Non-pigmented ciliary epithelial cell (primary cell): ENCODE results near the gene EFHC1.
"Not testable (repeated sequence)": the region's sequence is repeated elsewhere in the genome, so short reads cannot be mapped to it uniquely, and the experiment has no call there.

Experiments used
- DNase-seq: peaks from one replicate; pipeline ENCODE4 v3.0.0-alpha.2; 2010; ENCODE audit warnings: low read depth

Gene EFHC1

DNA sequence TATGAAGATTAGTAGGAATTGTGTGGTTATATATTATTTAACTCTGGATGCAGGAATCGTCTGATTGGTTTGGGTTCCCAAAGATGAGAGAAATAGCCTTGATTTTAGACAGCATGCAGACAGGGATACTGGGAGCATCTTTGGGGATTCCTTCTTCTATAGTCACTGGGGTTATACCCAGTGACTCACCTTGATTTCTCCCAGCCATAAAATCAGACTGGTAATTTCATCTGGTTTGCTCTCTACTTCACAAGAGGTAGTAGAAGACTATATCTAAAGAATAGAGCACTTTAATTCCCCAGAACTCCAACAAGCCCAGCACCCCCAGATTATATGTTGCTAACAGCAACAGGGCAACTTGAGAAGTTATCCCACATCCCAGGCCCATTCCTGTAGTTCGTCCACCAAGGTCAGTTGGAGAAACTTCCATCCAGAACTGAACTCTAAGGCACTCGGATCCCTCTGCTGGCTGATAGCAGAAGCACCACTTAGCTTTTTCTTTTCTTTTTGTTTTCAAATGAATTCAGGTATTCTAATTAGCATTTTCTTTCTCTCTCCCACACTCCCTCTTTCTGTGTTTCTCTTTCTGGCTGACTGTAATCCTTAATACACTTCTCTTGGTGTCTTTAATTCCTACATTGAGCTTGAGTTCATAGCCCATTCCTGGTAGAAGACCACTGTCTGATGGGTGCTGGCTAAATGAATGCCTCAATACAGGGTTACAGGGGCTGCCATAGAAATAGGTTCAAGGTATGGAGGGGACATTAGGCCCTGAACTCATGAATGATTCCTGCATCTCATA, 20.4 kb upstream of the EFHC1 start:
- DNase-seq = no peak

DNA sequence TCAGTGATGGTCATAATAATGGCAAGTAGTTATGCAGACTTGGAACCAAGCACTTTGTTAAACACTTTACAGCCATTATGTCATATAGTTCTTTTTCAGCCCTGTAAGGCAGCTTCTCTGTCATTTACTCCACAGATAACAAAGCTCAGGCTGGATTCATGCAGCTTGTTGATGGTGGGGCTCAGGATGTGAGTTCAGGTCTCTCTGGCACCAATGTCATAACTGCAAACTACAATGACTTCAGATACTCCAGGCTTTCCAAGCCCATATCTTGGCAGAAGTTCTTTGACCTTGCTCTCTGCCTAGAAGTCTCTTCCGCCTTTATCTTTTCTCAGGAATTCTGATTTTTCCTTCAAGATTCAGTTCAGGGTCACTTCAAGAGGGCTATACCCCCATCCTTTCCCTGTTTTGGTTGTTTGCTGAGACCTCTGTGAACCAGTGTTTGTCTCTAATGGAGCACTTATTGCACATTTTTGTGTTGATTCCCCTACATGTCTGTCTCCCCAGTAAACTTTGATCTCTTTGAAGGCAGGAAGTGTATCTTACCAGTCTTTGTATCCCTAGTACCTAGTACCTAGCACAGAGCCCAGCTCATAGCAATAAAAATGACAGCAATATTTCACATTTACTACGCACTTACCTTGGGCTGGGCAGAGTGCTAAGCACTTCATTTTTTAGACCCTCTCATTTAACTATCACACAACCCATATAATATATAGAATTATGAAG, 19.7 kb upstream of the EFHC1 start:
- DNase-seq = no peak

DNA sequence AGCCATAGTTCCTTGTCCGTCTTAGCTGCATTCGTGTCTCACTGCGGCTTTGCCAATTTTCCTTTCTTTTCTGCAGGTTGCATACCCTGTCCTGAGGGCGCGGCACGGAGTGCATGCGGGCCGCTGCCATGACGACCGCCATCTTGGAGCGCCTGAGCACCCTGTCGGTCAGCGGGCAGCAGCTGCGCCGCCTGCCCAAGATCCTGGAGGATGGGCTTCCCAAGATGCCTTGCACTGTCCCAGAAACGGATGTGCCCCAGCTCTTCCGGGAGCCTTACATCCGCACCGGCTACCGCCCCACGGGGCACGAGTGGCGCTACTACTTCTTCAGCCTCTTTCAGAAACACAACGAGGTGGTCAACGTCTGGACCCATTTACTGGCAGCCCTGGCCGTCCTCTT, 17.1 kb upstream of the EFHC1 start:
- no peak for DNase-seq

DNA sequence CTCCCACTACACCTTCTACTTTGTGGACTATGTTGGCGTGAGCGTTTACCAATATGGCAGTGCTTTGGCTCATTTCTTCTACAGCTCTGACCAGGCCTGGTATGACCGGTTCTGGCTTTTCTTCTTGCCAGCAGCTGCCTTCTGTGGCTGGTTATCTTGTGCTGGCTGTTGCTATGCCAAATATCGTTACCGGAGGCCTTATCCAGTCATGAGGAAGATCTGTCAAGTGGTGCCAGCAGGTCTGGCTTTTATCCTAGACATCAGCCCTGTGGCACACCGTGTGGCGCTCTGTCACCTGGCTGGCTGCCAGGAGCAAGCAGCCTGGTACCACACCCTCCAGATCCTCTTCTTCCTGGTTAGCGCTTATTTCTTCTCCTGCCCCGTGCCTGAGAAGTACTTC, 16.5 kb upstream of the EFHC1 start:
- no peak for DNase-seq

DNA sequence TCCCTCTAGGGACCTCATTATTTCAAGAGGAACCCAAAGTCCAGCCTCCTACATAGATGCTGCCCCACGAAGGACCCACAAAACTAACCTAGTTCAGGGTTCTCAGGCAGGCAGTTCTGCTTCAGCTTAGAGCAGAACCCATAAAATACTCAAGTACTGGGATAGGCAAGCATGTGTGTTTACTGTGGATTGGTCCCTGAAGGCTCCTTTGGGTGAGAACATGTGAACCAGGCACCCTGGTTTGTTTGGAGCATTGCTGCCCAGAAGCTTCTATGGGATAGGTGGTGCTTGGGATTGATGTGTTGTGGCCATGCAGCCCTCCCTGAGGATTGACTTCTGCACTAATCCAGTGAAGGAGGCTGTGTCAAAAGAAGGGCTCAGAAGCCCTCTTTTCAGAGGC, 14.9 kb upstream of the EFHC1 start:
- DNase-seq = no peak

DNA sequence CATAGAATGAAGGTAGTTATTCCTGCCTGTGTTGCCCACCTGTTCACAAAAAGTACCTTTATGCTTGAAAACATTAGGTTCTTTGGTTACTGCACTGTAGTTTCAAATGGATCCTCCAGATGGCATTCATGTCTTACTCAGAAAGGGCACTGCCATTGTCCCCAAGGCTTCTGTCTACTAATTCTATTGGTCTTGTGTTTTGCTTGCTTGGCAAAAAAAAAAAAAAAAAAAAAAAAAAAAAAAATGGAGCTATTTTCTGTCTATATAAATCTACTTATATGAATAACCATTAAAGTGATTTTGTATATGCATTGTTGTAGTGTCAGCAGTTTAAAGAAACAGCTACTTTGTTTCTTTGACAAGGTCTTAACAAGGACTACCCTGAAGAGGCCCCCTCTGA, 12.7 kb upstream of the EFHC1 start:
- no peak for DNase-seq

DNA sequence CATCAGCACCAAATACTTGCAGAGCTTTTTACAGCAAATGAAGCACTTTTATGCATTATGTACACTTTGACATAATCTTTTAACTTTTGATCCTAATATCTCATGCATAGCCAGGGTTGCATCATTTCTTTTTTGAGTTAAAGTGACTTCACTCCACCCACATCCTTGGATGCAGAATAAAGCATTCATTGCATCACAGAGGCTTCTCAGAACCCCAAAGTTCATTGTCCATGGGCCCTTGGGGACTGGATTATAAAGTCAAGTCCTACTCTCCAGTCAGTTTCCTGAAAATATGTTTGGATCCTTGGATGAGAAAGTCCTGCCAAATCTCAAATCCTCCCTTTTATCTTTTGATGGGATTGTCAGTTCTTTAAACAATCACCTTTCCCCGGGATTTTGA, 10.6 kb upstream of the EFHC1 start:
- no peak for DNase-seq

DNA sequence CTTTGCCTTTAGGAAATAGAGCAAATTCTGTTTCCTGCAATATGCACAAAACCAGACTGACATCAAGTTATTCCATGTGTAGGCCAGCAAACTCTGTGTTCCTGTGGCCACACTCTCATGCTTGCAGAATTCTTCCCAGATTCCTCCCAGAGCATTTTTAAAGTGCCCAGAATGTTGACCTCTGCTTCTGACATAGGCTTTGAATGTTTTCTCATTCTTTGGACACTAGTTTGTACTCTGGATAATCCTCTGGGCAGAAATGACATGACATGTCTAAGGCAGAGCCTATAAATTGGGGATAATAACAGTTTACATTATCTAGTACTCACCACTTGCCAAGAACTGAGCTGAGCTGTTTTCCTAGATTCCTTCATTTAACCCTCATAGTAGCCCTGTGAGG, 9.2 kb upstream of the EFHC1 start:
- no peak for DNase-seq

DNA sequence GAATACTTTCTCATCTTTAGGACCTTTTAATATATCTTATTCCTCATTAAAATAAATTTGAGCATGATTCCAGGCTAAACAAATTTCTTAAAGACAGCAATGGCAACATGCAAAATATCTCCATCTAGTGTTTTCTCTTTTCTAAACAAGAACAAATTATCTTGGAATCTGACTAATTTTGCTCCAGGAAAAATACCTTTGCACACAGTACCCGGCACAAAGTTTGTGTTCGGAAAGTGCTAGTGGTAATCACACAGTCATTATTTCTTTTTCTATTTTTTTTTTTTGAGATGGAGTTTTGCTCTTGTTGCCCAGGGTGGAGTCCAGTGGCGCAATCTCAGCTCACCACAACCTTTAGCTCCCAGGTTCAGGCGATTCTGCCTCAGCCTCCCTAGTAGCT, 8.2 kb upstream of the EFHC1 start:
- no peak for DNase-seq

DNA sequence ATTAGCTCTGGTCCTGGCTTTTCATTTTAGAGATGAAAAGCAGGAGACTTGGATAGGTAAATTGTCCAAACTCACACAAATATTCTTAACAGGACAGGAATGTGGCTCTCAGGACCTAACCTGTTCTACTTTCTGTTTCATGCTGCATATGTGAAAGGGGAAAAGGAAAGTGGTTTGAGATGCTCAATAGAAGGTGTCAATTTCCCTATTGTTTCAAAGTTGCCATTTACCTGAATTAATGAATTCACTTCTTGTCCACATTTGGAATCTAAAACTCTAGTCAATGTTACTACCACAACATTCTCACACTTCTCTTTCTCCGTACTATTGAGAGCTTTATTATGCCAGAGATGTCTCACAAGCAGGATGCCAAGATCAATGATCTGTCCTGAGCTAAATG, 4.8 kb upstream of the EFHC1 start:
- no peak for DNase-seq

DNA sequence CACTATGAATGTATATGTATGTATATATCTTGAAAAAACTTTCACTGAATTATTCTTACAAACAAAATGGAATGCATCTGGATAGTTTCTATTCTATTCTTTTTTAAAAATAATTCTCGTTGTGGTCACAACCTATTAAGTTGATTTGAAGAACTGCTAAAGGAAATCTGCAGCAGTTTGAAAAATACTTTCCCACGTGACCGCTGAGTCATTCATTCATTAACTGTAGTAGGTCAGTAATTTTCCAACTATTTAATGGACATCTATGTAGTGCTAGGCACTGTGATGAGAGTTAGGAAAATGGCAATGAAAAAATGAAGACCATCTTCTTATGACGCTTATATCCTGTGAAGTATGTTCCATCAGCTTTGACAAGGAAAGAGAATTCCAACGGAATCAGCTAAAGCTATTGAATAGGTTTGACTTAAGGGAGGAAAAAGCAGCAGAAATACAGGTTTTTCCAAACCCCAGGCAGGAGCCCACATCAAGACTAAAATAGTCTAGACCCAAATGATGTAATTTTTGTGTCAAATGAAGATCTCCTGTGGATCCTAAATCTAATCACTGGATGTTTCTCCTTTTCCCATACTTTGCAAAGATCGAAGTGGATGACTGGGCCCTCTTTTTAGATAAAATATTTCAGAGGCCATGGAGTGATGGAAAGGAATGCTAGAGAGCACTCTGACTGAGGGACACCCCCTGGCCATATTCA, 4.1 kb upstream of the EFHC1 start:
- no peak for DNase-seq

DNA sequence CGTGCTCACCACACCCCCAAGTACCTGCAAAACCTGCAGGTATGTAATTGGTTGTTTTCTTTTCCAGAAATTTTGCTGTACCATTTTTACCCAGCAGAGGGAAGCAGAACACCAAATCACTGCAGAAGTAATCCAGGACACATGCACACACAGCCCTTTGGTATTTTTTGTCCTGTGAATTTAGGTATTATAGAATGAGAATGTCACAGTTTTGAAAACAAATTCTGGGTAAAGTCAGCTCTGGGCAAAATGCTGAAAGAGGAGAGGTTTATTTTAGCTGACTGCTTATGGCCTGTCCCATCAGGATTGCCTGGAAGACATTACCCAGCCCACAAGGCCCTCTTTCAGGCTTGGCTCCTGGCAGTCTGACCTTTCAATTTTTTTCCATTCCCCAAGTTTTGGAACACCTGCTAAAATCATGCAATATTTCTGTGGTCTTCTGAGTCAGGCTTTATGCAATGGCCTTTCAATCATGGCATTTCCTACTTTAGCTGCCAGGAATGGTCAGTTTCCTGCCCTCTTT, 3.5 kb upstream of the EFHC1 start:
- no peak for DNase-seq

DNA sequence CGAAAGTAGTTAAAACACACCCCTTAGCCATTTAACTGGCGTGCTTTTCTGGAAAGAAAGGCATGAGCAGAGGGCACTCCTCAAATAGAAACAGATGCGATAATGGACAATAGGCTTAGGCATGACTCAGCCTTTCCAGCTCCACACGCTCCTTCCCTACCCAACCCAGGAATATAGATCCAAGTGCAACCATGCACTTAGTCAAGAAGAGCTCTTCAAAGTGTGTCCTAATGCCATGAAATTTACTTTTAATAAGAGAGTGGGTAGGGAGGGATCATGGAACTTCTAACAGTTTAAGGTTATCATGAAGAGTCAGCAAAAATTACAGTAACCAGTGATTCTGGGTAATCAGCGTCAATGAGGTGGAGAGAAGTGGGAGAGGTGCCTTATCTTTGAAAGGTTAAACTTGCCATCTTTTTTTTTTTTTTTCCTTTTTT, 2.4 kb upstream of the EFHC1 start:
- DNase-seq = peak; percentile 70

DNA sequence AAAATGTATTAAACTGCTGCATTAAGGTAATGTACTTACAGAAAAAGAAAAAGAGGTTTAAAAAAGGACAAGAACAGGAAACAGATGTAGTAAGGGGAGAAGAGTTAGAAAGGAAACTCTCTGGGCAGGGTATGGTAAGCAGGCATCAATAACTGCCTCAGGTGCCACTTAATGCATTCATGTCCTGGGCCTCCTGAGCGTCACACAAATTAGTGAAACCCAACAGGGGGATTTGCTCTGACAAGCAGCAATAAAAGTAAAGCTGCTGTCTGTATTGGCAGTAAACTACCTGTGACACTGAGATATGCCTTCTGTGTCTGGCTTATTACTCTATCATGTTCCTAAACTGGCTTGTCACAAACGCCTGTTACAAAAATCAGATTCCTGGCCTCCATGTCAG, 1.5 kb upstream of the EFHC1 start:
- DNase-seq = no peak

DNA sequence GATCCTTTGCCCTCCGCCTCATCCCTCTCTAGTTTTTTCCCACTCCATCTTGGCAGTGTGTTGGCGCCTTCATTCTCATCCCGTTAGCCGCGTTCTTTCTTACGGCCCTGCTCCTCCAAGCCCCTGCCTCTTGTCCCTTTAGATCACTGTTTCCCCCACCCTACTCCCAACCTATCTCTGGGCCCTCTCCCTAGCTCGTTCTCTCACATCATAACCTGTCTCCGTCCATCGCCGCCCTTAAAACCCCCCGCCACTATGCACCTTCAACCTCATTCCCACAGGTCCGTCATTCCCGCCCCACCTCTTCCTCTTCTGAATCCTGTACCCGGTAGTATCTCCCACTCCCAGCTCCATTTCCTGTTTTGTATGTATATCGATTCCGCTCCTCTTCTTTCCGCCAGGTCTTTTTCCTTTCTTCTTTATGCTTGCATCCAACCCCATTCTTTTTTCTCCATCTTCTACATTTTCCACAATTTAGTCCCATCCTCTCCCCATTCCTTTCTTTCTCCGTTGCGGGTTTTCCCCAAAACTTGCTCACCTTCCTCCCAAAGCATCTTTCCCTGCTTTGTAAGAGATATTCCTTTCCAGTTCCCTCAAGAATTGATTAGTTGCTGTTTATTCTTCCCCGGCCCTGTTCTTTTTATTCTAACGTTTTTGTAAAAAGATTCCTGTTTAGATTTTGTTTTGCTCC, 671 bp downstream of the EFHC1 start:
- no peak for DNase-seq

DNA sequence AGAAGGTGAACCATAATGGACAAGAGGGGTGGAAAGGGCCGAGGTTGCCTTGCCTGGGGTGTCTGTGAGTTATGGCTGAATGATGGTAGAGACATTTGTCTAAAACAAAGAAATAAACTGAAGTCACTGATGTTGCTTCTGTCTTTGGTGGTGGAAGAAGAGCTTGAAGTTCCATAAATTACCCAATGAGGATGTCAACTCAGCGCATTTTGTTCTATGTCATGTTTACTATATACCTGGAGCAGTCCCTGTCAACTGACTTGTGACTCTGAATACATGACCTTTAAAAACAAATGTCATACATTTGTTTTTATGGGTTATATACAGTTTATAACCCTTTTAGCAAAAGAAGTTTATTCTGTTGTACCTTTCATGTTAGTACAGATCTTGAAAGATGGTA, 2.0 kb downstream of the EFHC1 start:
- DNase-seq = no peak

DNA sequence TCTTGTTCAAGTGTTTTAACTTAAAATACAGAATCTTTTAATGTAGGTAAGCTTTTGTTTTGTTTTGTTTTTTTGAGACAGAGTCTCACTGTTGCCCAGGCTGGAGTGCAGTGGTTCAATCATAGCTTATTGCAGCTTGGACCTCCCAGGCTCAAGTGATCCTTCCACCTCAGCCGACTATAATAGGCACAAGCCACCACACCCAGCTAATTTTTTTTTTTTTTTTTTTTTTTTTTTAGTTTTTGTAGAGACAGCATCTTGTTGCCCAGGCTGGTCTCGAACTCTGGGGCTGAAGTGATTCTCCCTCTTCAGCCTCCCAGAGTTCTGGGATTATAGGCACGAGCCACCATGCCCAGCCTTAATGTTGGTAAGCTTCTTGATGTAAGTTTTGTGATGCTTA, 3.3 kb downstream of the EFHC1 start:
- no peak for DNase-seq

DNA sequence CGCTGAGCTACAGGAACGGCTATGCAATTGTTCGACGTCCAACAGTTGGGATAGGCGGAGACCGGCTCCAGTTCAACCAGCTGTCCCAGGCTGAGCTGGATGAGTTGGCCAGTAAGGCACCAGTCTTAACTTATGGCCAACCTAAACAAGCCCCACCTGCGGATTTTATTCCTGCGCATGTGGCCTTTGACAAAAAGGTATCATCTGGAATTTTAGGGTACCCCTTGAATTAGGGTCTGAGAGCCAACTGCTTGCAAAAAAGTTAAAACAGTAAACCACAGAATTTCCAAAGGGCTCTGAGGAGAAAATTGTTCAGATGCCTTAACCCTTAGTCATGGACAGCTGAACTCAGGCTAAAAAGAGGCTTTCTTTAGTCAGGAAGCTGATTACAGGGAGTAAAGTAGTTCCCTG, 3.8 kb downstream of the EFHC1 start:
- peak; percentile 73 for DNase-seq

DNA sequence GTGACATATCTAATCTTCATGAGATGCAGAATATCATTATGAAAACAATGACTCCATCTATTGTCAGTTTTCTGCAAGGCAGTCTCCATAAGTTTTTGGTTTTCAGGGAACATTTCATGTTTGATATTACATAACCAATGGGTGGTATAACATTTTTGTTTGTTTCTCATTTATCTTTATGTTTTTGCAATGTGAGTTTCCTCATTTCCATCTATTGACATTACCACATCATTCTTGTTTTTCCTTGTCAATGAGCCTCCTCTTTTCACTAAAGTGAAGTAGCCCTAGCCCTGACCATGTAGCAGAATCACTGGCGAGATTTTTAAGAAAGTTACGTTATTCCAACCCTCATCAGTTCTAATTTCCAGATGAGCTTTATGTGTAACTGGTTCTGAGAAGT, 4.4 kb downstream of the EFHC1 start:
- DNase-seq = no peak

DNA sequence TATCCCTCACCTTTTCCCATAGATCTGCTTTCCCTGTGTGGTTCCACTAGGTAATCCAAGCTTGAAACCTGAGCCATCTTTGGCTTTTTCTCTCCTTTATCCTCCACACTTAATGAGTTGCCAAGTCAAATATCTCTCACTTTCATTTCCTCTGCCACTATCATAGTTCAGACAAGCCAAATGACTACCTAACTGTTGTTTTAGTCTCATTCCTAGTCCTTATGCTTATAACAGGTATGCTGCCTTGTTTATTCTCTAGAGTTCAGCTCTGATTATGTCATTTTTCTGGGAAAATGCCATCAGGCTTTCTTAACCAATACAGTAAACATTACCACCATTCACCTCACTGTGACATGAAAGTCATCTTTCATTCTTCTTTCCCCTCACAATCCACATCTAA, 6.5 kb downstream of the EFHC1 start:
- DNase-seq = no peak

DNA sequence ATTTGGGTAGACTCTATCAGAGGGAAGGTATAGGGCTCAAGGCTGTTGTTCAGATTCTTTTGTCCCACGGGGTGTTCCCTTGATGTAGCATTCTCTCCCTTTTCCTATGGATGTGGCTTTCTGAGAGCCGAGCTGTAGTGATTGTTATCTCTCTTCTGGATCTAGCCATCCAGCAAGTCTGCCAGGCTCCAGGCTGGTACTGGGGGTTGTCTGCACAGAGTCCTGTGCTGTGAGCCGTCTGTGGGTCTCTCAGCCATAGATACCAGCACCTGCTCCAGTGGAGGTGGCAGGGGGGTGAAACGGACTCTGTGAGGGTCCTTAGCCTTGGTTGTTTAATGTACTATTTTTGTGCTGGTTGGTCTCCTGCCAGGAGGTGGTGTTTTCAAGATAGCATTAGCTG, 13.2 kb downstream of the EFHC1 start:
- DNase-seq = not testable (repeated sequence)

DNA sequence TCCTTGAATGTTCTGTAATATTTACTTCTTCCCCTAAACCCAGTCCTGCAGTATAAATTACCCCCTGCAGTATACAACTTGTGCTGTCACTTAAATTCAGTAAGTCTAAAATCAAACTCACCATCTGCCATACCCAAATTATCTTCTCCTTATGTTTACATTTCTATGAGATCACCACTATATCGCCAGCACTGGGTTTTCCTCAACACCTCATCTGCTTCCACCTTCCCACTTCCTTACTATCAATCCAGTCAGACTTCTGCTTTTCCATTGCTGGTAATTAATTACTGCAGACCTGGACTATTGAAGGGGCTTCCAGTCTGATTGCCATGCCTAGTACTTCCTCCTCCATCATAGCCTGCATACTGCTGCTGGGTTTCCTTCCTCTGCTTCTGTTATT, 15.2 kb downstream of the EFHC1 start:
- DNase-seq = no peak
